Thyroid gland (tissue), 4 donors: ENCODE measurements around the gene IER5L. TPM values are rescaled to one million over a fixed set of nuclear protein-coding genes. Genes with fewer than 3 reads are reported as not detected.
"Not testable (repeated sequence)": the region's sequence is repeated elsewhere in the genome, so short reads cannot be mapped to it uniquely, and the experiment has no call there.

Experiments used
- DNase-seq, 2 donors: peaks; one replicate each; pipeline ENCODE4 v3.0.0-alpha.2; 2019
- H3K27ac ChIP-seq, 3 donors: fragments of 200-600 bp; sonication (generic); 1 replicate in 2 of 3; 2 replicates in 1 of 3; pipeline ENCODE4 v1.5.1; 2016 to 2019; ENCODE audit warnings: mild to moderate bottlenecking in 1 of 3, moderate library complexity in 1 of 3
- H3K27me3 ChIP-seq: fragments of 200-600 bp; sonication (generic); one replicate; pipeline ENCODE4 v1.5.1; 2019
- H3K36me3 ChIP-seq, 2 donors: fragments of 200-600 bp; sonication (generic); one replicate each; pipeline ENCODE4 v1.5.1; 2016 to 2019
- H3K4me1 ChIP-seq, 2 donors: fragments of 200-600 bp; sonication (generic); one replicate each; pipeline ENCODE4 v1.5.1; 2017 to 2019
- H3K4me3 ChIP-seq, 3 donors: fragments of 200-600 bp; sonication (generic); replicated peaks in 1 of 3; 1 replicate in 2 of 3; 2 replicates in 1 of 3; pipeline ENCODE4 v1.5.1; 2016; ENCODE audit warnings: mild to moderate bottlenecking in 1 of 3
- H3K9me3 ChIP-seq: fragments of 200-600 bp; sonication (generic); one replicate; pipeline ENCODE4 v1.5.1; 2017
- POLR2A ChIP-seq, 2 donors: fragments of 450-650 bp; IDR thresholded peaks; one replicate each; pipeline ENCODE4 v1.6.1; 2017; ENCODE audit warnings: antibody characterized with exemption in 2 of 2, mild to moderate bottlenecking in 2 of 2, moderate library complexity in 1 of 2
- WGBS, 2 donors: methylation state at CpG; one replicate each; pipeline ENCODE4 v1.1.5; 2017; 5-methylcytosine and 5-hydroxymethylcytosine counted together
- intact Hi-C: fragments of 100-400 bp; cut with DNase I; formaldehyde crosslinking; loops from one replicate; pipeline ENCODE4 v1.15.1; 2023
- total RNA-seq, 4 donors: library from RNA; depleted of rRNA; stranded (reverse); fragments of >200 nt; gene quantifications; one replicate each; pipeline ENCODE4 v1.2.3, GENCODE V29; 2016
- TF ChIP-seq, protein P1 (sequence below), 6 experiments: fragments of 200-600 bp in 3 of 6; fragments of 450-650 bp in 3 of 6; sonication (generic) in 3 of 6; IDR thresholded peaks; one replicate each; pipeline ENCODE4 v1.5.1; 2016 to 2019; ENCODE audit warnings: antibody characterized with exemption in 6 of 6, mild to moderate bottlenecking in 2 of 6, inconsistent platforms in 1 of 6, moderate library complexity in 1 of 6

Gene IER5L
- total RNA-seq, 4 donors from 2014 or later: 7.8 to 20.2 (median 12.6) TPM

DNA sequence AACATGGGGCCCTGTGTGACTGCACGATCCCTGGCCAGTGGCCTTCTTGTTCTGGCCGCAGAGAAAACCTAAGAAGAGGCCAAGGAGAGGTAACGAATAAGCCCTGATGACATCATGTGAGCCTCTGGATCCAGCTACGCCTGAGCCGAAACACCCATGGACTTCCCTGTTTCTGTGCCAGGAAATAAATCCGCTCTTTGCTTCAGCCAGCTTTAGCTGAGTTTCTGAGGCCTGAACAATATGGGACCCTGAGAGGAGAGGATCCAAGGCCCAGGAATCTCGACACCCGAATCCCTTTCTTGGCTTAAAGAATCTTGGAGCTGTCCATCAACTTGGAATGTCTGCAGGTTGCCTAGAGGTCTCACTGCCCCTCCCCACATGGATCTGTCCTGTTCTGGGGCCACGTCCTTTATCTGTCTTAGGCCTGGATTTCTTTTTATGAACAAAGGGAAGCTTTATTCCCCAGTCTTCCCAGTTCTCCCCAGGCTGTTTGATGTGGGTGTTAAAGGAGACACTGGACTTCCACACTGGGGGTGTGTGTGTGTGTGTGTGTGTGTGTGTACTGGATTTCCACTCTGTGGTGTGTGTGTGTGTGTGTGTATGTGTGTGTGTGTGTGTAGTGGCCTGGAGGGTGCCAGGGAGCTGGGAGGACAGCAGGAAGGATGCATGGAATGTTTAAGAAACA, 13.7 kb downstream of the IER5L start:
- no peak for DNase-seq
- Histone ChIP-seq H3K27me3 (no peaks in the 10 kb centered on the region), H3K4me1 (peaks cover 25 to 26% of the 10 kb centered on the region in 2 donors), H3K4me3 (no peak overlapping the region), H3K27ac (peak overlapping the region in 2 of 3 donors; percentile 29 to 46), H3K9me3 (no peaks in the 10 kb centered on the region), H3K36me3 (no peaks in the 10 kb centered on the region)
- intact Hi-C loops: no loop called here
- TF ChIP-seq, protein P1, sequence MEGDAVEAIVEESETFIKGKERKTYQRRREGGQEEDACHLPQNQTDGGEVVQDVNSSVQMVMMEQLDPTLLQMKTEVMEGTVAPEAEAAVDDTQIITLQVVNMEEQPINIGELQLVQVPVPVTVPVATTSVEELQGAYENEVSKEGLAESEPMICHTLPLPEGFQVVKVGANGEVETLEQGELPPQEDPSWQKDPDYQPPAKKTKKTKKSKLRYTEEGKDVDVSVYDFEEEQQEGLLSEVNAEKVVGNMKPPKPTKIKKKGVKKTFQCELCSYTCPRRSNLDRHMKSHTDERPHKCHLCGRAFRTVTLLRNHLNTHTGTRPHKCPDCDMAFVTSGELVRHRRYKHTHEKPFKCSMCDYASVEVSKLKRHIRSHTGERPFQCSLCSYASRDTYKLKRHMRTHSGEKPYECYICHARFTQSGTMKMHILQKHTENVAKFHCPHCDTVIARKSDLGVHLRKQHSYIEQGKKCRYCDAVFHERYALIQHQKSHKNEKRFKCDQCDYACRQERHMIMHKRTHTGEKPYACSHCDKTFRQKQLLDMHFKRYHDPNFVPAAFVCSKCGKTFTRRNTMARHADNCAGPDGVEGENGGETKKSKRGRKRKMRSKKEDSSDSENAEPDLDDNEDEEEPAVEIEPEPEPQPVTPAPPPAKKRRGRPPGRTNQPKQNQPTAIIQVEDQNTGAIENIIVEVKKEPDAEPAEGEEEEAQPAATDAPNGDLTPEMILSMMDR (IDR thresholded peaks at IDR 0.05): no peak
- no peak for TF ChIP-seq POLR2A (IDR thresholded peaks at IDR 0.05)
- 84 to 87% methylated on average over 9 of the region's 9 CpGs for WGBS, 2 donors

DNA sequence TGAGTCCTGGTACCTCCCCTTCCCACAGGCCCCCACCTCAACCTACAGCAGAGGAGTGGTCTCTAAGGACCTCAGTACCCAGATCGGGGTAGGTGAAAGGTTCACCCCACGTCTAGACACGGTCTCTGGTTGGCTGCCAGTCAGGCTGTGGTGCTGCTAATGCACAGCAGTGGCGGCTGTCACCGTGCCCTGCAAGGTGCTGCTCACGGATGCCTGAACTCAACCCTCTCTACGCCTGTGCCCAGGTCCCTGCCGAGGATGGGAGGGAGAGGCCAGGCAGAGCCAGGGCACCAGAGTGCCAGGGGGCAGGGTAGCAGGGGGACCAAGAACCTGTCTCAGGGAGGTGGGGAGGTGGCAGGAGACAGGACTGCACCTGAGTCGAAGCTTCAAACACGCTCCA, 14.3 kb downstream of the IER5L start:
- Histone ChIP-seq H3K36me3 (no peaks in the 10 kb centered on the region), H3K4me1 (peaks cover 25% of the 10 kb centered on the region in 2 donors), H3K9me3 (no peaks in the 10 kb centered on the region), H3K4me3 (no peak overlapping the region), H3K27me3 (no peaks in the 10 kb centered on the region), H3K27ac (peak overlapping the region in 2 of 3 donors; percentile 29 to 46)
- TF ChIP-seq POLR2A (IDR thresholded peaks at IDR 0.05): no peak
- TF ChIP-seq, protein P1 (IDR thresholded peaks at IDR 0.05): no peak
- DNase-seq: no peak
- intact Hi-C loops: no loop called here
- WGBS, 2 donors: 82 to 100% methylated on average over 3 to 7 of the region's 10 CpGs

GRCh38 chr9:129163198-129163670, 14.8 kb downstream of the IER5L start:
- Histone ChIP-seq H3K4me1 (peaks cover 20 to 21% of the 10 kb centered on the region in 2 donors), H3K27ac (peak overlapping the region in 1 of 3 donors; percentile 46)
- intact Hi-C loops, H3K9me3 ChIP-seq, H3K4me3 ChIP-seq, H3K27me3 ChIP-seq, DNase-seq, H3K36me3 ChIP-seq: not testable (repeated sequence)
- 80 to 84% methylated on average over 5 of the region's 5 CpGs for WGBS, 2 donors

- no peaks in the 10 kb centered on the region for H3K9me3 ChIP-seq
- DNase-seq: no peak
- intact Hi-C loops: no loop called here
- TF ChIP-seq POLR2A (IDR thresholded peaks at IDR 0.05): no peak
- TF ChIP-seq, protein P1 (IDR thresholded peaks at IDR 0.05): no peak
- H3K27me3 ChIP-seq: no peaks in the 10 kb centered on the region
- peaks cover 14 to 15% of the 10 kb centered on the region in 2 donors for H3K4me1 ChIP-seq
- H3K27ac ChIP-seq: no peak overlapping the region
- H3K4me3 ChIP-seq: no peak overlapping the region
- no peaks in the 10 kb centered on the region for H3K36me3 ChIP-seq
- WGBS, 2 donors: 92 to 93% methylated on average over 11 of the region's 11 CpGs
These were observed 15.4 kb downstream of the IER5L start for GRCh38 chr9:129162497-129163197.

GRCh38 chr9:129161534-129161837, 16.6 kb downstream of the IER5L start:
- TF ChIP-seq POLR2A (IDR thresholded peaks at IDR 0.05): no peak
- TF ChIP-seq, protein P1 (IDR thresholded peaks at IDR 0.05): no peak
- WGBS, 2 donors: 95% methylated on average over 9 of the region's 9 CpGs
- no peak overlapping the region for H3K4me3 ChIP-seq

More at GRCh38 chr9:129161534-129161837, 16.6 kb downstream of the IER5L start:
- Histone ChIP-seq H3K4me1 (peaks cover 3 to 4% of the 10 kb centered on the region in 2 donors), H3K27ac (no peak overlapping the region), H3K27me3 (no peaks in the 10 kb centered on the region), H3K9me3 (no peaks in the 10 kb centered on the region), H3K36me3 (no peaks in the 10 kb centered on the region)
- intact Hi-C loops: no loop called here
- DNase-seq: no peak
